HEK293 (cell line): ENCODE data around the gene HMX2.
A peak's percentile ranks its signal among the peaks of the same experiment; 100 is the strongest.

Source experiments
- EGR2 ChIP-seq: fragments of 450-650 bp; formaldehyde crosslinking; IDR thresholded peaks from 2 replicates; pipeline ENCODE4 v1.5.1; 2016; ENCODE audit warnings: low read depth, missing biosample characterization, missing genetic modification characterization
- HIC1 ChIP-seq: fragments of 450-650 bp; formaldehyde crosslinking; IDR thresholded peaks from 2 replicates; pipeline ENCODE4 v1.5.1; 2016; ENCODE audit warnings: missing biosample characterization, missing genetic modification characterization
- INSM2 ChIP-seq: fragments of 450-650 bp; formaldehyde crosslinking; IDR thresholded peaks from 2 replicates; pipeline ENCODE4 v1.5.1; 2016; ENCODE audit warnings: missing biosample characterization, missing genetic modification characterization
- KLF9 ChIP-seq: fragments of 450-650 bp; formaldehyde crosslinking; IDR thresholded peaks from 2 replicates; pipeline ENCODE4 v1.5.1; 2016; ENCODE audit warnings: missing biosample characterization, missing genetic modification characterization, low read depth
- PRDM1 ChIP-seq: fragments of 450-650 bp; formaldehyde crosslinking; IDR thresholded peaks from 2 replicates; pipeline ENCODE4; 2016; ENCODE audit warnings: missing biosample characterization, missing genetic modification characterization
- RBAK ChIP-seq: fragments of 450-650 bp; formaldehyde crosslinking; IDR thresholded peaks from 2 replicates; pipeline ENCODE4 v1.5.1; 2016; ENCODE audit warnings: missing biosample characterization, missing genetic modification characterization
- SCRT1 ChIP-seq: fragments of 450-650 bp; formaldehyde crosslinking; IDR thresholded peaks from 2 replicates; pipeline ENCODE4 v1.5.1; 2016; ENCODE audit warnings: missing biosample characterization, missing genetic modification characterization, borderline replicate concordance
- ZBTB1 ChIP-seq: fragments of 450-650 bp; formaldehyde crosslinking; IDR thresholded peaks from 2 replicates; pipeline ENCODE4 v1.5.1; 2016; ENCODE audit warnings: missing biosample characterization, missing genetic modification characterization
- ZNF10 ChIP-seq: fragments of 450-650 bp; formaldehyde crosslinking; IDR thresholded peaks from 2 replicates; pipeline ENCODE4 v1.5.1; 2017; ENCODE audit warnings: missing biosample characterization, missing genetic modification characterization
- ZNF280D ChIP-seq: fragments of 450-650 bp; formaldehyde crosslinking; IDR thresholded peaks from 2 replicates; pipeline ENCODE4 v1.5.1; 2016; ENCODE audit warnings: missing biosample characterization, missing genetic modification characterization
- ZNF292 ChIP-seq: fragments of 450-650 bp; formaldehyde crosslinking; IDR thresholded peaks from 2 replicates; pipeline ENCODE4 v1.5.1; 2016; ENCODE audit warnings: low read depth, missing biosample characterization, missing genetic modification characterization, borderline replicate concordance
- ZNF302 ChIP-seq: fragments of 450-650 bp; formaldehyde crosslinking; IDR thresholded peaks from 2 replicates; pipeline ENCODE4 v1.5.1; 2016; ENCODE audit warnings: missing biosample characterization, missing genetic modification characterization, low read depth
- ZNF324 ChIP-seq: fragments of 450-650 bp; formaldehyde crosslinking; IDR thresholded peaks from 2 replicates; pipeline ENCODE4 v1.5.1; 2016; ENCODE audit warnings: missing biosample characterization, missing genetic modification characterization
- ZNF549 ChIP-seq: fragments of 450-650 bp; IDR thresholded peaks from 2 replicates; pipeline ENCODE4 v1.5.1; 2018; ENCODE audit warnings: missing biosample characterization, missing genetic modification characterization, mild to moderate bottlenecking, inconsistent platforms, moderate library complexity
- ZNF610 ChIP-seq: fragments of 450-650 bp; formaldehyde crosslinking; IDR thresholded peaks from 2 replicates; pipeline ENCODE4 v1.5.1; 2016; ENCODE audit warnings: missing biosample characterization, missing genetic modification characterization, borderline replicate concordance
- ZNF623 ChIP-seq: fragments of 450-650 bp; formaldehyde crosslinking; IDR thresholded peaks from 2 replicates; pipeline ENCODE4 v1.5.1; 2016; ENCODE audit warnings: missing biosample characterization, missing genetic modification characterization
- ZNF624 ChIP-seq: fragments of 450-650 bp; formaldehyde crosslinking; IDR thresholded peaks from 2 replicates; pipeline ENCODE4 v1.5.1; 2017; ENCODE audit warnings: missing biosample characterization, missing genetic modification characterization
- ZNF626 ChIP-seq: fragments of 450-650 bp; sonication (Bioruptor Pico); formaldehyde crosslinking; IDR thresholded peaks from 2 replicates; pipeline ENCODE4 v1.5.1; 2018; ENCODE audit warnings: missing biosample characterization, missing genetic modification characterization, inconsistent platforms
- ZNF654 ChIP-seq: fragments of 450-650 bp; formaldehyde crosslinking; IDR thresholded peaks from 2 replicates; pipeline ENCODE4 v1.5.1; 2016; ENCODE audit warnings: low read depth, missing biosample characterization, missing genetic modification characterization
- ZNF692 ChIP-seq: fragments of 450-650 bp; formaldehyde crosslinking; IDR thresholded peaks from 2 replicates; pipeline ENCODE4 v1.5.1; 2016; ENCODE audit warnings: missing biosample characterization, missing genetic modification characterization
- ZNF76 ChIP-seq: fragments of 450-650 bp; formaldehyde crosslinking; IDR thresholded peaks from 2 replicates; pipeline ENCODE4; 2016; ENCODE audit warnings: low read depth, missing biosample characterization, missing genetic modification characterization, borderline replicate concordance
- ZNF843 ChIP-seq: fragments of 450-650 bp; formaldehyde crosslinking; IDR thresholded peaks from 2 replicates; pipeline ENCODE4 v1.5.1; 2016; ENCODE audit warnings: missing biosample characterization, missing genetic modification characterization
- ZSCAN16 ChIP-seq: fragments of 450-650 bp; formaldehyde crosslinking; IDR thresholded peaks from 2 replicates; pipeline ENCODE4 v1.5.1; 2016; ENCODE audit warnings: missing biosample characterization, missing genetic modification characterization
- TF ChIP-seq, protein P1 (sequence below): fragments of 450-650 bp; formaldehyde crosslinking; IDR thresholded peaks from 2 replicates; pipeline ENCODE4 v1.5.1; 2016; ENCODE audit warnings: missing biosample characterization, missing genetic modification characterization
- TF ChIP-seq, protein P2 (sequence below): fragments of 450-650 bp; formaldehyde crosslinking; IDR thresholded peaks from 2 replicates; pipeline ENCODE4 v1.5.1; 2016; ENCODE audit warnings: missing biosample characterization, missing genetic modification characterization
- TF ChIP-seq, protein P3 (sequence below): fragments of 450-650 bp; formaldehyde crosslinking; IDR thresholded peaks from 2 replicates; pipeline ENCODE4 v1.5.1; 2016; ENCODE audit warnings: missing biosample characterization, missing genetic modification characterization, borderline replicate concordance

The HMX2 gene

GRCh38 chr10:123154092-123154710 is 6.3 kb downstream of the HMX2 start, which contains the start of gene BUB3 (continued):
- TF ChIP-seq, protein P1, sequence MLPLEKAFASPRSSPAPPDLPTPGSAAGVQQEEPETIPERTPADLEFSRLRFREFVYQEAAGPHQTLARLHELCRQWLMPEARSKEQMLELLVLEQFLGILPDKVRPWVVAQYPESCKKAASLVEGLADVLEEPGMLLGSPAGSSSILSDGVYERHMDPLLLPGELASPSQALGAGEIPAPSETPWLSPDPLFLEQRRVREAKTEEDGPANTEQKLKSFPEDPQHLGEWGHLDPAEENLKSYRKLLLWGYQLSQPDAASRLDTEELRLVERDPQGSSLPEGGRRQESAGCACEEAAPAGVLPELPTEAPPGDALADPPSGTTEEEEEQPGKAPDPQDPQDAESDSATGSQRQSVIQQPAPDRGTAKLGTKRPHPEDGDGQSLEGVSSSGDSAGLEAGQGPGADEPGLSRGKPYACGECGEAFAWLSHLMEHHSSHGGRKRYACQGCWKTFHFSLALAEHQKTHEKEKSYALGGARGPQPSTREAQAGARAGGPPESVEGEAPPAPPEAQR (tag by site-specific recombination) = no peak
- peak; percentile 44; the same call in 1 of the 2 replicates for TF ChIP-seq EGR2 (tag by site-specific recombination)
- TF ChIP-seq RBAK (tag by site-specific recombination) = no peak
- TF ChIP-seq, protein P2, sequence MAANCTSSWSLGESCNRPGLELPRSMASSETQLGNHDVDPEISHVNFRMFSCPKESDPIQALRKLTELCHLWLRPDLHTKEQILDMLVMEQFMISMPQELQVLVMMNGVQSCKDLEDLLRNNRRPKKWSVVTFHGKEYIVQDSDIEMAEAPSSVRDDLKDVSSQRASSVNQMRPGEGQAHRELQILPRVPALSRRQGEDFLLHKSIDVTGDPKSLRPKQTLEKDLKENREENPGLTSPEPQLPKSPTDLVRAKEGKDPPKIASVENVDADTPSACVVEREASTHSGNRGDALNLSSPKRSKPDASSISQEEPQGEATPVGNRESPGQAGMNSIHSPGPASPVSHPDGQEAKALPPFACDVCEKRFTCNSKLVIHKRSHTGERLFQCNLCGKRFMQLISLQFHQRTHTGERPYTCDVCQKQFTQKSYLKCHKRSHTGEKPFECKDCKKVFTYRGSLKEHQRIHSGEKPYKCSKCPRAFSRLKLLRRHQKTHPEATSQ (tag by site-specific recombination) = peak; percentile 51; the same call in 1 of the 2 replicates
- TF ChIP-seq ZNF10 (tag by site-specific recombination) = 0 out of 2 replicates have a peak, but pooled peaks have one; percentile 53
- no peak for TF ChIP-seq ZNF626 (tag by site-specific recombination)
- TF ChIP-seq ZNF302 (tag by site-specific recombination) = no peak
- TF ChIP-seq ZNF624 (tag by site-specific recombination) = no peak
- TF ChIP-seq, protein P3, sequence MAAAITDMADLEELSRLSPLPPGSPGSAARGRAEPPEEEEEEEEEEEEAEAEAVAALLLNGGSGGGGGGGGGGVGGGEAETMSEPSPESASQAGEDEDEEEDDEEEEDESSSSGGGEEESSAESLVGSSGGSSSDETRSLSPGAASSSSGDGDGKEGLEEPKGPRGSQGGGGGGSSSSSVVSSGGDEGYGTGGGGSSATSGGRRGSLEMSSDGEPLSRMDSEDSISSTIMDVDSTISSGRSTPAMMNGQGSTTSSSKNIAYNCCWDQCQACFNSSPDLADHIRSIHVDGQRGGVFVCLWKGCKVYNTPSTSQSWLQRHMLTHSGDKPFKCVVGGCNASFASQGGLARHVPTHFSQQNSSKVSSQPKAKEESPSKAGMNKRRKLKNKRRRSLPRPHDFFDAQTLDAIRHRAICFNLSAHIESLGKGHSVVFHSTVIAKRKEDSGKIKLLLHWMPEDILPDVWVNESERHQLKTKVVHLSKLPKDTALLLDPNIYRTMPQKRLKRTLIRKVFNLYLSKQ (tag by site-specific recombination) = no peak
- TF ChIP-seq SCRT1 = no peak
- no peak; the same call in 1 of the 2 replicates for TF ChIP-seq INSM2 (tag by site-specific recombination)
- no peak for TF ChIP-seq ZNF280D
- TF ChIP-seq ZNF76 = peak; percentile 98
- TF ChIP-seq ZNF324 = peak; percentile 40; the same call in 1 of the 2 replicates
- 0 out of 2 replicates have a peak, but pooled peaks have one; percentile 54 for TF ChIP-seq ZSCAN16 (tag by site-specific recombination)
- TF ChIP-seq ZNF610 = peak; percentile 56; the same call in 1 of the 2 replicates
- TF ChIP-seq ZNF292 (tag by site-specific recombination) = no peak
- no peak for TF ChIP-seq ZBTB1 (tag by site-specific recombination)
- TF ChIP-seq HIC1 (tag by site-specific recombination) = peak; percentile 98
- TF ChIP-seq KLF9 = peak; percentile 38; the same call in 1 of the 2 replicates
- no peak for TF ChIP-seq ZNF654 (tag by site-specific recombination)
- TF ChIP-seq ZNF623 (tag by site-specific recombination) = no peak
- no peak for TF ChIP-seq ZNF549 (tag by site-specific recombination)
- no peak for TF ChIP-seq PRDM1 (tag by site-specific recombination)
- peak; percentile 53 for TF ChIP-seq ZNF843 (tag by site-specific recombination)
- TF ChIP-seq ZNF692 (tag by site-specific recombination) = no peak
